ENCODE data around the gene PPP2R5C.
A peak's percentile ranks its signal among the peaks of the same experiment; 100 is the strongest.

PPP2R5C gene

DNA sequence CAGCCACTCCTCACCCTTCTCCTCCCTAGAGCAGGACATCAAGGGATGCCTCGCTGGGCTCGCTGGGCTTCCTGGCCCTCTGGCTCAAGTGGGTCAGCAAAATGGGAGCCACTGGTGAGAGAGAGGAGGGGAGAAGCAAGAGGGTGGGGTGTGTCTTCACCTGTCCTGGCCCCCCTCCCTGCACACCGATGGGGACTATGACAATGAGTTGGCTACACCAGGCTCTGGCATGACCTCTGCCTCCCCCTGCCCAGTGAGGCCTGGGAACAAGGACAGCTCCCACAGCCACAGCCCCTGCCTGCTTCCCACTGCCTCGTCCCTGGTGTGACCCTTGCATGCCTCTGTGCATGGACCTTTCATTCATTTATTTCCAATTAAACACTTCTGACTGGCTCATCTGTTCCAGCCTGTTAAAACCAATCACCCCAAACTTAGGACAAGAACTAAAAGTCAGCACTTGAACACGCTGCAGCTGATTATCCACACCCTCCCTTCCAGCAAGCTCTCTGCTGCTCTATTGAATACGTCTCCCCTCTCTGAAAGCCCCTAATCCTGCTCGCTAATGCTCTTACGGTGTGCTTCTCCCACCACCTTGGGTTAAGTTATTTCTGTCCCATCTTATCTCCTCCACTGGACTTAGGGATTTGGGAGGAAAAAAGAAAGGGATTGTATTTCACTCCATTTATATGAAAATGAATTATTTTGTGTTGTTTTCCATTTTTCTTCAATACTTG lies 5.8 kb upstream of the PPP2R5C start:
- no peak for DNase-seq (ENCODE audit: low read depth)

DNA sequence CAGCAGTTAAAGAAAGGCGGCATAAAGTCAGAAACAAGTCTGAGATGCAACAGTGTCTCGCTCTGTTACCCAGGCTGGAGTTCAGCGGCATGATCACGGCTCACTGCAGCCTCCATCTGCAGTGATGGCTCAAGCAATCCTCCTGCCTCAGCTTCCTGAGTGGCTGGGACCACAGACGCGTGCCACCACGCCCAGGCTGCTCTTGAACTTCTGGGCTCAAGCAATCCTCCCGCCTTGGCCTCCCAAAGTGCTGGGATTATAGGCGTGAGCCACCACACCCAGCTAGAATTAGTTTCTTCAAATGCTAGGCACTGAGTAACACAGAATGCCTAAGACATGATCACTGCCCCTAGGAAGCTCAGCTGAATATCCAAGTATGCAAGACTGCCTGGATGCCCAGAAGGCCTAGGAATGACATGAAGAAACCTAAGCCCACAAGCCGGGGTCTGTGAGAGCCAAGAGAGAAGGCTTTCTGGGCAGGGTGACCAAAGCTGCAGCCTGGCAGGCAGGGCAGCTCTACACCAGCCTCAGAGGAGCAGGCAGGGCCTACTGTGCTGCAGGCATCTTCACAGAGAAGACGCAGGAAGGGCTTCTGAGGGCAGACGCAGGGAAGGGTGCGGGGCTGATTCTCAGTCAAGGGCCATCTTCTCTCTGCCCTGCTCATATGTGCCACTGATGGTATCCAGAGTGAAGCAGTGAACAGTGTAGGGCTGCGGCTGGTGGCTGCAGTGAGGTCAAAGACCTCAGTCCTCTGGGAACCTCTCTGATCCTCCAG lies 4.3 kb upstream of the PPP2R5C start:
- DNase-seq (ENCODE audit: low read depth): no peak

DNA sequence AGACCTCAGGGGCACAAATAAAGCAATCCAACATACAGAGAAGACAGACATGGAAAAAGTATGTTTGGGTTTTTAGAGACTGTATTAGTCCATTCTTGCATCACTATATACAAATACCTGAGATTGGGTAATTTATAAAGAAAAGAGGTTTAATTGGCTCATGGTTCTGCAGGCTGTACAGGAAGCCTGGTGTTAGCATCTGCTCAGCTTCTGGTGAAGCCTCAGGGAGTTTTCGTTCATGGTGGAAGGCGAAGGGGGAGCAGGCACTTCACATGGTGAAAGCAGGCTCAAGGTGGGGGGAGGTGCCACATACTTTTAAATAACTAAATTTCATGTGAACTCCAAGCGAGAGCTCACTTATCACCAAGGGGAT lies 3.7 kb upstream of the PPP2R5C start:
- DNase-seq (ENCODE audit: low read depth): no peak

DNA sequence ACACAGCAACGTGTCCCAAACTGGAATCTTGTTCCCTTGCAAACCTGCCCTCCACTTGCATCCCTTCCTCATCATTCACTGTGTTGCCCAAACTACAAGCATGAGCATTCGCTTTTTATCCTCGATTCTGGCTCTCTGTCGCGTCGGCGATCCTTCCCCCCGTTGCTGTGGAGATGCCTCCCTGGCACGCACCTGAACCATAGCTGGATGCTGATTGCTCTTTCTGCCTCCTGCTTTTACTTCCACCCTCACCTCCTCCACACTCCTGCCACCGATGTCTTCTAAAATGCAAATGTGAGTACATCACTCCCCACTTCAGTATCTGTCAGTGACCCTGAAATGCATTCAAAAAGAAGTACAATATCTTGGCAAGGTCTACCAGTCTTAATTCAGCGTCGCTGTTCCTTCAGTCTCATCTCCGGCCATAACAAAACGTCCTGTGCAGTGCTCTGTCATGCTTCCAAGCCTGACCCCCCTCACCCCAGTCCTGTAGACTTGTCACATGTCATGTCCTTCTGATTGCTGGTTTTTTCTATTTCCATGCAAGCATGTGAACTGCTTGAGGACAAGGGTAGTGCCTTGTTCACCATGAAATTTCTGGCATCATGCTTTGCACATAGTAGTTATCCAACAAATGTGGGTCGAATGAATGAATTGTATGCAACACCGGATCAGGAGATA lies 2.5 kb upstream of the PPP2R5C start:
- no peak for DNase-seq (ENCODE audit: low read depth)

DNA sequence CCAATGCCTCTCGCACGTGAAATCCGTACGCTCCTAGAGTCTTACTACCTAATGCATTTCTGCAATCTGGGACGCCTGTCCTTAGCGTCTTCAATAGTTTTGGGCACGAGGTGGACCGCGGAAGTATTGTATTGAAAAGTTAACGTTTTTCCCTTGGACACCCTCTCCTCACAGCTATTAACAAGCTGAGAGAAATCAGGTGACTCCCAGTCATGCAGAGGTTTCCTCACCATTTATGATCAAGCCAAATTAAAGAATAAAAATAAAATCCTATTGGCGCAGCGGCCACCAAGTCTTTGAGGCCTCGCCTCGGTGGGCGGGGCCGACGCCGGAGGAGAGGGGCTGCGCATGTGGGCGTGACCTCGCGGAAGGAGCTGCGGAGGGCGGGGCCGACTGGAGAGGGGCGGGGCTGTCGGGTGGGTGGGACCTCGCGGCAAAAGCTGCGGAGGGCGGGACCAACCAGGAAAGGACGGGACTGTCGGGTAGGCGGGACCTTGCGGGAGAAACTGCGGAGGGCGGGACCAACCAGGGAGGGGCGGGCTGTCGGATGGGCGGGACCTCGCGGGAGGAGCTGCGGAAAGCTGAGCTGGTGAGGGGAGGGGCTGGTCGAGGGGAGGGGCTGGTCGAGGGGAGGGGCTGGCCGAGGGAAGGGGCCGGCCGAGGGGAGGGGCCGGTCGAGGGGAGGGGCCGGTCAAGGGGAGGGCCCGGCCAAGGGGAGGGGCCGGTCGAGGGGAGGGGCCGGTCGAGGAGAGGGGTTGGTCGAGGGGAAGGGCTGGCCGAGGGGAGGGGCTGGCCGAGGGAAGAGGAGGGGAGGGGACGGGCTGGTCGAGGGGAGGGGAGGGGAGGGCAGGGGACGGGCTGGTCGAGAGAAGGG lies 1.1 kb upstream of the PPP2R5C start:
- peak; percentile 91 for DNase-seq (ENCODE audit: low read depth)

DNA sequence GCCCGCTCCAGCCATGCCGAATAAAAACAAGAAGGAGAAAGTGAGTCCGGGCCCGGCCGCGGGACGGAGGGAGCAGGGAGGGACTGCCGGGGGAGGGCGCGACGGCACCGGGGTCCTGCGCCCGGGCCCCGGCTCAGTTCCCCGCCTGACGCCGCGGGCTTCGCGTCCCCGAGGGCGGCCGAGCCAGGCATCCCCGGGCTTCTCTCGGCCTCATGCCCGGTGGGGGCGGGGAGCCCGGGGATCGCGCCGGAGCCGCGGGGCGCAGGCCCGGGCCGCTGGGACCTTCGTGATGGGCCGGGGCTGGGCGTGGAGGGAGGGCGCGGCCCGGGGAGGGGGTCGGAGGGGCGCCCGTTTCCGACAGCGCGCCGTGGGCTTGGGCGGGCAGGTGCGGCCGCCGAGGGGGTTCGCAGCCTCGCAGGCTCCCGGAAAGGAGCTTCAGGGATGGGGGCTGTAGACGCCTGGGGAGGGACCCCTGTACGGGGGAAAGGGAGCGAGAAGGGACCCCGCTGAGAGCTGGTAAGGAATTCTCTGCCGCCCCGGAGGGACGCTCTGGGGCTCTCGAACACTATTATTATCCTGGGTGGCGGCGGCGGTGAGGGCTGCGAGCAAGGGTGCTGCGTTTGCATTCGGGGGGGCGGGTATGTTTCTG lies 496 bp downstream of the PPP2R5C start:
- no peak for DNase-seq (ENCODE audit: low read depth)

DNA sequence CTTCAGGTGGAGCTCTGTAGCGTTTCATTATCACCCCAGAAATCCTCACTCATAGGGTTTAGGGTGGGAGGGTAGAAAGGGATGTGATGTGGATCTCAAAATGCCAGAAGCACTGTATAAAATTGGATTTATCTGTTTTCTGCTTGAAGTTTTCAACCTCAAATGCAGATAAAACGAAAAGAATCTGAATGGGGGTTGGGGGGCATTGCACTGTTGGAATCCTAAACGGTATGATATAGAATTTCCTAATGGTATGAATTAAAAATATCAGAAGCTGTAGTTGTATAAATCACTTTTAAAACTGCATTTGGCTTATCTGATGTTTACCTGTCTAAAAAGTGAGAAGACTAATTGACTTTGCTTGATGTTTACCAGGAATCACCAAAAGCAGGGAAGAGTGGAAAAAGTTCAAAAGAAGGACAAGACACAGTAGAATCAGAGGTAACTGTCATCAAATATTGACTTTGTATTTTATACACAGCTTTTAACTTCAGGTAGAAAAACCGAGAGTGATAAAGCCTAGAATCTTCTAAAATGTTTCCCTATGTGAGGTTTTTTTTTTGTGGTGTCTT lies 1.1 kb downstream of the PPP2R5C start:
- no peak for DNase-seq (ENCODE audit: low read depth)

DNA sequence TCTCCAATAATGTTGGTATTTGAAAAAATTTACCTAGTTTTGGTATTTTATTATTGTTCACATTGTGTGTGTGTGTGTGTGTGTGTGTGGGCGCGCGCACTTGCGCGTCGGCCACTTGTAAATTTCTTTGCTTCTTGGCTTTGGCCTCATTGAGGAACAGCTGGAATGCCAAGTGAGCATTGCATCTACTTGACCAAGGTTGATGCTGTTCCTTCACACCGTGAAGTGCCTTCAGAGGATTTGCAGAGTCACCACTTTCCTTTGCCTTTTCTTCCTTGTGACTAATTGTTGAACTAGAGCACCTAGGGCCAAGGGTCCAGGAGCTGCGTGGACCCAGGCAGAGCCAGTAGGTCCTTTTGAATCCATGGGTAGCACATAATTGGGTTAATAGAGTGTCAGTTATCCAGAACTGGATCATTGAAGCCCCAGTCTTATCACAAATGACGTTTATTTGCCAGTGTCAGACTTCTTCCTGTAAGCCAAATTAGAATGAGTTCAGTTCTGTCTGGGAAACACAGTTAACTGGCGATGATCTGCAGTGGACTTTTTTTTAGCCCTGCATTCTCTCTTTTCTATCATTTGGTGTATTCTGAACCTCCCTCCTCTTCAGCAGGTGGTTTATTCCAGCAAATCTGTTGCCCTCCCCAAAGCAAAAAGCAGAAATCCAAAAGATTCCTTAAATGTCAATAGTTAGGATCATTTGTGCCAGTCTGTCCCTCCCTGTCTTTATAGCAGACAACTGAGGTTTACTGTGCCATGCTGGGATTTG lies 2.6 kb downstream of the PPP2R5C start:
- no peak for DNase-seq (ENCODE audit: low read depth)

DNA sequence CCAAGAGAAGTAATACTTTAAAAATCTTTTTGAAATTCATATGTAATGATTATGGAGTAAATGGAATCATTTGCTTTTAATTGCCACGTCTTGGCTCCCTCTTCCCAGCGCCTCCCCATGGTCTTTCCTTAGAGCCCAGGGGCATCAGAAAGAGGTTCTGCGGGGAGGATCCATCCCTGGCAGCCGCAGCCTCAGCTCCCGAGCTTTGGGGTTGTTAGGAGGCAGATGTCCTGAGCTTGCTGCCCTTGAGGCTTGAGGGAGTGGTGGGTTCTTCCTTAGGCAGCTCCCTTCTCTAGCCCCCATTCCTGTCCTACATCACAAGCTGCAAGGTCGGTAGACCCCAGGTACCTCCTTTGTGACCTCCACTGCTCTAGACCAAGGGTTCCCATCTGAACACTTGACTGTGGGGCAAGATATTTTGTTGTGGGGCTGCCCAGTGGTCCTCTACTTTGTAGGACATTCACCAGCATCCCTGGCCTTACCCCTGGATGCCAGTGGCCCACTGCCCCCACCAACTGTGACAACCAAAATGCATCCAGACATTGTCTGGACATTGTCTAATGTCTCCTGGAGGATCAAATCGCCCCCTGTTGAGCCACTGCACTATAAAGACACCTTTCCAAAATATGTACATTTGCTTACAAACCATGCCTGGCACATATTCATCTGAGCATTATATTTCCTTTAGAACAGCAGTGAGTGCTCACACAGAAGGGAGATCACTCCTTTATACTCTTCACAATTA lies 6.3 kb downstream of the PPP2R5C start:
- DNase-seq (ENCODE audit: low read depth): no peak

DNA sequence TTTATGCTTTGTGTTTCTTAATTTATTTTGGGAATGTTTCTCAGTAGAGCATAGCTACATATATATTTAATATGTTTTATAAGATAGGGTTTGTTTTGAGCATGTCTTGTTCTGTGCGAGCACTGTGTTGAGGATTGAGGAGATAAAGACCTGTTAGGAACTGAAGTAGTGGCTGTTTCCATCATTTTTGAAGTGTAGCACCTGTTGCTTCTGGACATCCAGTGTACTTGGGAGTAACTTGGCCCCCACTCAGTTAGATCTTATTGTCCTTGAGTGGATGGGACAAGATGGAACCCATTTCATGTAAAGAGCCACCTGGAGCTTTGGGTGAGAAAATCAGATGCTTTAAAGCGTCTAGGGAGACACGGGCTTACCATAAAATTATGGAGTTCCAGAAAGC lies 8.7 kb downstream of the PPP2R5C start:
- no peak for DNase-seq (ENCODE audit: low read depth)

DNA sequence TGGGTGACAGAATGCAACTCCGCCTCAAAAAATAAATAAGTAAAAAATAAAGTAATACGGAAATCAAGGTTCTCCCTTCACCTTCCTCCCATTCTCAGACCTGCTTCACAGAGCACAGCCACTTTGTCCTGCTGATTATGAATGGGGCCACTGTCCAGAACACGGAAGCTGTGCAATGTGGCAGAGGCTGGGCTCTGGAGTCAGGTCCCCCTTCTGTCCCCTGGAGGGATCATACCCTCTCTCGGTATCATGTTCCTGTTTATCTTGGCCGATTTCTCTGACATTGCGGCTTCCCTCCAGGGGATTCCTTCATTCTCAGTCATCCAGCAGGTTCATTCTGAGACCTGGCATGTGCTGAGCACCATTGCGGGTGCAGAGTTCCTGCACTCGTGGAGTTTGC lies 11.3 kb downstream of the PPP2R5C start:
- no peak for DNase-seq (ENCODE audit: low read depth)

DNA sequence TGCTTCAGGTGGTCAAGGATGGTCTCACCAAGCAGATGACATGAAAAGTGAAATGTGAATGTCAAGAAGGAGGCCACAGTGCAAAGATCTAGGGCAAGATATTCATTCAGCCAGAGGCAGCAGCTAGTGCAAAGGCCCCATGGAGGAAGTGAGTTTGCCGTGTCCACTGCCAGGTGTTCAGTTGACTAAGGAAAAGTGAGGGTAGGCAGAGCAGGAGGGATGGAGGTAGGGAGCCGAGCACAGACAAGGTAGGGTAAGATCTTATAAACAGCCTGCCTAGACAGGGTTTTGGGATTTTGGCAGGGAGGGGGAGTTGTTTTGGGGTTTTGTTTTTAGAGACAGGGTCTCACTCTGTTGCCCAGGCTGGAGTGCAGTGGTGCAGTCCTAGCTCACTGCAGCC lies 11.9 kb downstream of the PPP2R5C start:
- no peak for DNase-seq (ENCODE audit: low read depth)

DNA sequence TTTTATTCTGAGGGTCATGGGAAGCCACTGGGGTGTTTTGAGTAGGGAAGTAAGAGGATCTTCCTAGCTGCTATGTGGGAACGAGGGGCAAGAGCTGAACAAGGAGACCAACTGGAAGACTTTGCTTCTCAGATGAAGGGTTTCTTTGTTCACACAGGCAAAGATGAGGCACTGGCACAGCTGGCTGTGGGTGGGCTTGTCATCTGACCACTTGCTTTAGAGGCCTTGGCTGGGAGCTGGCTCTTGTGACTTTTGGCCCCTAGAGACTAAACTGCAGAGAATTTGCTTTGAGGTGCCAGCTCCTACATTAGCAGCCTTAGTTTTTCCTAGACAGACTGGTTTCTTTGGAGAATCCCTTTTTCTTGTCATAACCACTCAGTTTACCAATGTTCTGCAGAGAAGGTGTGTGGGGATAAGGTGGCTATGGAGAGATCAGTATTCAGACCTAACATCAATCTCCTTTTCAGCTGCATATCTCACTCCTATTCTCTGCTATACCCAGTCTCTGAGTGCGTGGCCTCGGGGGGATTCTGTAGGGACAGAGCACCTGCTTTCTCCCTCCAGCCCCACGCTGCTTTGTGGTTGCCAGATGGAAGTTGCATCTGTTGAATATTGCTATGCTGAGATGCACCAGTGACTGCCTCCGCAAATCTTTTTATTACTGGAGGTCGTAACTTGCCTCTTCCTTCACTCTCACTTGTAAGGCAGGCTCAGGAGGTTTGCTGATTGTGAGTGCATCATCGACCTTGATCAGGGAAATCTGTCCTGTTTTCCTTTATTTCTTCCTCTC lies 12.7 kb downstream of the PPP2R5C start:
- DNase-seq (ENCODE audit: low read depth): no peak

DNA sequence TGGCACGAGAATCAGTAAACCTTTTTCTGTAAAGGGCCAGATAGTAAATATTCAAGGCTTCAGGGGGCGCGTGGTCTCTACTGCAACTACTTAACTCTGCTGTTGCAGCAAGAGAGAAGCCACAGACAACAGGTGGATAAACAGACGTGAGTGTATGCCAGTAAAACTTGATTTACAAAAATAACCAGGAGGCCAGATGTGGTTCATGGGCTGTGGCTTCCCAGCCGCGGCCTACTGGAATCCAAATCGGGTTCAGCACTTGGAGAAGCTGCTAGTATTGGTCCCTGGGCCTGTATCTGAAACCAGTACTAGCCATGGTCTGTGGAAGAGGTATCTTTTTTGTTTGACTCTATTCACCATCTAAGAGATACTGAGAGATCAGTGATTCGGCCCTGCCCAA lies 13.3 kb downstream of the PPP2R5C start:
- no peak for DNase-seq (ENCODE audit: low read depth)

DNA sequence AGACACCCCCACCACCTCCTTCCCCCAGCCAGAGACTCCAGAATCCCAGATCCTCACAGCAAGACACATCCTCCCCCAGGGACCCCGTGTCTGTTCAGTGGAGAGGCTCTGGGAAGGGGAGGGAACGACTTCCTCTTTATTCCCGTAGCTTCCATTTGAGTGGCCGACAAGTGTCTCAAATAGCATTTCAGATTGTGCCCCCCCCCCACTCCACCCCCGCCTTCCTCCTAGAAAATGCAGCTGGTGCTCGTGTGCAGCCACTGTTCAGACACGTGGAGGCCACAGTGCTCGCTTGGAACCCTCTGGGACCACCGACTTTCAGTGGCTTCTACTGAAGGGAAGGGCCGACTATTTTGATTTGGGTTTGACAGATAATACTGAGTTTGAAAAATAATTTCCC lies 14.3 kb downstream of the PPP2R5C start:
- no peak for DNase-seq (ENCODE audit: low read depth)

DNA sequence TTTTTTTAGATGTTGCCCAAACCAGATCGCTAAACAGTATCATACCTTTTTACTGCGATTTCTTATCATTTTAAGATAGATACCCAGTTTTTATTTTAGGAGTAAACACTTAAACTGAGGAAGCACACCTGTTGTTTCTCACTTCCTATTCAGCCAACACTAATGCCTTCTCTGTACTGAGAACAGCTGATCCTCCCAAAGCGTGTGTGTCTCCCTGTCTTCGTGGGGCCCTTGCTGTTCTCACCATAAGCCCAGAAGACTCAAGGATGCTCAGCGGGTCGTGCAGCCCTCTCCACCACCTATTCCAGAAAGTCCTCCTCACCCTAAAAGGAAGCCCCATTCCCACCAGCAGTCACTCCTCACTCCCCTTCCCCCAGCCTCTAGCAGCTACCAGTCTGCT lies 14.8 kb downstream of the PPP2R5C start:
- no peak for DNase-seq (ENCODE audit: low read depth)

DNA sequence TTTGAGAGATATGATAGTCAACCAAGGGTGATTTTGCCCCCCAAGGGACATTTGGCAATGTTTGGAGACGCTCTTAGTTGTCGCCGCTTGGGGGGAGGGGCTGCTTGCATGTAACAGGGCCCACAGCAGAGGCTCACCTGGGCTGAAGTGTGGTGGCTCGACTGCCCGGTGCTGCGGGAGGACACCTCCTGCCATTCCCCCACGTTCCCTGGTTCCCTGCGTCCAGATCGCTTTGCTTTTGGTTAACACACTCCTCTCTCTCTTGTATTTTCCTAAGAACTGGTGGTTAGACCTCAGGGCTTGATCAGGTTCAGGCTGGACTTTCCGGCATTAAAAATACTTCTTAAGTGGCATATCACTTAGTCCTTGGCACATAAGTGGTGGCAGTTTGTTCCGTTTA lies 18.9 kb downstream of the PPP2R5C start:
- no peak for DNase-seq (ENCODE audit: low read depth)

DNA sequence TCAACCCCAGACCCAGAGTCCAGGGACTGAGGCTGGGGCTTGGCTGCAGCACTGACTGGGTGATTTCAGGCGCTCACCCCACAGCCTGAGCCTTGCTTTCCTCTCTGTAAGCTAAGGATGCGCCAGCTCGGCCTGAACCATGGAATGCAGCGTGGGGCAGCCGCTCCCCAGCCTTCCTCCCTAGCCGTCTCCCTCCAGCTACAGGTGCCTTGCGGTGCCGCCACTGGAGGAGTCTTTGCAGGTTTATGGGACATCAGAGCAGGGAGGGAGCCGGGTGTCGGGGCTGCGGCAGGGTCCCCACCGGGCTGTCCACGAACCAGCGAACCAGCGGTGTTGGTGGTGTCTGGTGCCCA lies 19.4 kb downstream of the PPP2R5C start:
- no peak for DNase-seq (ENCODE audit: low read depth)

Data from non-pigmented ciliary epithelial cell (primary cell).